SIG-M5 treated with dmso at 0.1 percent for 504 hours (cell line): ENCODE results near the gene SYT11.
"Not testable (repeated sequence)": the region's sequence is repeated elsewhere in the genome, so short reads cannot be mapped to it uniquely, and the experiment has no call there.

ENCODE experiments used
- DNase-seq: peaks from one replicate; lab custom pipeline; 2025; ENCODE audit not compliant: unreplicated experiment; lab: John Stamatoyannopoulos, UW

Gene SYT11, protein sequence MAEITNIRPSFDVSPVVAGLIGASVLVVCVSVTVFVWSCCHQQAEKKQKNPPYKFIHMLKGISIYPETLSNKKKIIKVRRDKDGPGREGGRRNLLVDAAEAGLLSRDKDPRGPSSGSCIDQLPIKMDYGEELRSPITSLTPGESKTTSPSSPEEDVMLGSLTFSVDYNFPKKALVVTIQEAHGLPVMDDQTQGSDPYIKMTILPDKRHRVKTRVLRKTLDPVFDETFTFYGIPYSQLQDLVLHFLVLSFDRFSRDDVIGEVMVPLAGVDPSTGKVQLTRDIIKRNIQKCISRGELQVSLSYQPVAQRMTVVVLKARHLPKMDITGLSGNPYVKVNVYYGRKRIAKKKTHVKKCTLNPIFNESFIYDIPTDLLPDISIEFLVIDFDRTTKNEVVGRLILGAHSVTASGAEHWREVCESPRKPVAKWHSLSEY

DNA sequence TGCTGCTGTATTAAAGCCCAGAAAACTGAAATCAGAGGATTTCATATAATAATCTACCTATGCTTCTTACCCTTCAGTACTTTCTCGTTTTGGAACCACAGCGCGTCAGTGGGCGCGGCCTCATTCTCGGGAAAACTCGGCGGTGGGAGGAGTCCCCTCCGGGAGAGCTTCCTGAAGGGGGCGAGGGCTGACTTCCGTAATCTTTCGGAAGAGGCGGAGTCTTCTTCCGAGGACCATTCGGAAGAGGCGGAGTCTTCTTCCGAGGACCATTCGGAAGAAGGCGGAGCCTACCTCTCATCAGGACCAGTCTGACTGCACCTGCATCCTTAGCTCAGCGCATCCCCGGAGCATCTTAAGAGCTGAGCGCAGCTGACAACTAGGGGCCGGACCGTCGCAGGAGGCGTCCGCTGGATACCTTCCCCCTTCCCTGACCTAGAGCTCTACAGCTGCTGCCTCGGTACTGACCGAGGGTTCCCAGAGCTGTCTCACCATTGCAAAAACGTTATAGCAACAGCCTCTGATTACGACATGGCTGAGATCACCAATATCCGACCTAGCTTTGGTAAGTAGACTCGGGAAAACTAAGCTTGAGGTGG is at the start of gene SYT11:
SYT11 (plus strand) TSS at position 334 of the 596 bp plus-strand sequence; CDS start at position 529, 195 bp downstream.
- DNase-seq: peak; percentile 98

DNA sequence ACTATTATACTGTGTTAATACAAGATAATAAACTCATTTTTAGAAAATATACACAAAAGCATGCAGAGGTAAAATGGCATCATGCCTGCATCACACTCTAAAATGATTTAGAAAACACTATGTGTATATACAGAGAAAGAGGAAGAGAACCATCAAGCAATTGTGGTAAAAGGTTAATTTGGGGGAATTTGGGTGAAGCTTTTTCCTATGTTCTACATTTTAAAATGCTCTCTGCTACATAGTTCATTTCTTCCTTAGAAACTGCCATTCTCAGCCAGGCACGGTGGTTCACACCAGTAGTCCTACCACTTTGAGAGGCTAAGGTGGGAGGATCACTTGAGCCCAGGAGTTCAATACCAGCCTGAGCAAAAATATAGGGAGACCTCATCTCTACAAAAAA is 46.5 kb upstream of the SYT11 start:
- DNase-seq: no peak

DNA sequence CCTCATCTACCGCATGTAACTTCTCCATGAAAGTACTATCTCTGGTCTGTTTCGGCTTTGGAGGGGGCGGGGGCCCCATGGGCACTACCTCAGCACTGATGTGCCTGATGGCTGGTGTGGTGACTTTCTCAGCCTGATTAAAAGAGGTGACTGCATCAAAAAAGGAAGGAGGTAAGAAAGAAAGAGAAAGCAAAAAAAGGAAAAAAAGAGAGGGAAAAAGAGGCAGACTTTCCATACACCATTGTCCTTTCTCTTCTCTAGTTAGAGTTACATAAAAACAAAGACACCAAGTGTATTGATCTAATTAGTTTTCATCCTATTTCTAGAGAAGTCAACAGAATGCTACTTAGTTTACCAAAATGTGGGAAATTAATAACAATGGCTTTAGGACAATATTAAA is 45.7 kb upstream of the SYT11 start:
- no peak for DNase-seq

DNA sequence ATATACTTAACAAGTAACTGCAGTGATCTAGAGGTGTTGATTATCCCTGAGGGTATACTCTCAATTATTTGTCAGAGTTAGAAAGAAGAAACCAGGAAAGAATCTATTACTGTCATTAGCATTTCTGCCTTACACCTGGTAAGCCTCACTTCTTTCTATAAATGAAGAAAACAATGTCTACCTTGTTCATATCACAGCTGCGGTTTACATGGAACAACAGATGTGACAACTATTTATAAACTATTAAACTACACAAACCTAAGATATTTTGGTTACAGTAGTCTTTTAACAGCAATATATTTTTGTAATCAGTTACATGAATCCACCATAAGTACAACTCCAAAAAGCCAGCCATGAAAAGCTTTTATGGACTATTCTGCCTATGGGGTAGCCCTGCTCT is 43.0 kb upstream of the SYT11 start:
- no peak for DNase-seq

DNA sequence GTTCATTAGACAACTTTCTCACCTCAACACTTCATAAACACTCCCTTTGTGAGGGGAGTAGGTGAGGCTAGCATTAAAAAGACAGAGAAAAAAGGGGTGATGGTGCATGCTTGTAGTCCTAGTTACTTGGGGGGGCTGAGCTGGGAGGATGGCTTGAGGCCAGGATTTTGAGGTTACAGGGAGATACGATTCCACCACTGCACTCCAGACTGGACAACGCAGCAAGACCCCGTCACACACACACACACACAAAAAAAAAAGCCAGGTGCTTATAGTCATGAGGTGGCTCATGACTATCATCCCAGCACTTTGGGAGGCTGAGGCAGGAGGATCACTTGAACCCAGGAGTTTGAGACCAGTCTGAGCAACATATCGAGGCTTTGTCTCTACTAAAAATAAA is 31.9 kb upstream of the SYT11 start:
- DNase-seq: no peak

DNA sequence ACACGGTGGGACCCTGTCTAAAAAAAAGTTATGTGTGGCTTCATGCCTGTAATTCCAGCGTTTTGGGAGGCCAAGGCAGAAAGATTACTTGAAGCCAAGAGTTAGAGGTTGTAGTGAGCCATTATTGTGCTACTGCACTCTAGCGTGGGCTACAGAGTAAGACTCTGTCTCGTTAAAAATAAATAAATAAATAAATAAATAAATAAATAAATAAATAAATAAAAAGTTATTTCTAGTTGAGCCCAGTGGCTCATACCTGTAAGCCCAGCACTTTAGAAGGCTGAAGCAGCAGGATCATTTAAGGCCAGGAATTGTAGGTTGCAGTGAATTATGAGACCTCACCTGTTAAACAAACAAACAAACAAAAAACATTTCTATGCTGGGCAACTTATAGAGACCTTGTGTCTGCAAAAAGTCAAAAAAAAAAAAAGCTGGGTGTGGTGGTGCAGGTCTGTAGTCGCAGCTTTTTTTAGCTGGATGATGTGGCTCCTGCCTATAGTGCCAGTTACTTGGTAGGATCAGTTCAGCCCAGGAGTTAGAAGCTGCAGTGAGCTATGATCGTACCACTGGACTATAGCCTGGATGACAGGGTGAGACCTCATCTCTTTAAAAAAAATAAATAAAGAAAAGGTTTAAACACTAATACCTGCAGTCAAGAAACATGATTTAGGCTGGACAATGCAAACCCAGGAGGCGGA is 27.9 kb upstream of the SYT11 start:
- no peak for DNase-seq

DNA sequence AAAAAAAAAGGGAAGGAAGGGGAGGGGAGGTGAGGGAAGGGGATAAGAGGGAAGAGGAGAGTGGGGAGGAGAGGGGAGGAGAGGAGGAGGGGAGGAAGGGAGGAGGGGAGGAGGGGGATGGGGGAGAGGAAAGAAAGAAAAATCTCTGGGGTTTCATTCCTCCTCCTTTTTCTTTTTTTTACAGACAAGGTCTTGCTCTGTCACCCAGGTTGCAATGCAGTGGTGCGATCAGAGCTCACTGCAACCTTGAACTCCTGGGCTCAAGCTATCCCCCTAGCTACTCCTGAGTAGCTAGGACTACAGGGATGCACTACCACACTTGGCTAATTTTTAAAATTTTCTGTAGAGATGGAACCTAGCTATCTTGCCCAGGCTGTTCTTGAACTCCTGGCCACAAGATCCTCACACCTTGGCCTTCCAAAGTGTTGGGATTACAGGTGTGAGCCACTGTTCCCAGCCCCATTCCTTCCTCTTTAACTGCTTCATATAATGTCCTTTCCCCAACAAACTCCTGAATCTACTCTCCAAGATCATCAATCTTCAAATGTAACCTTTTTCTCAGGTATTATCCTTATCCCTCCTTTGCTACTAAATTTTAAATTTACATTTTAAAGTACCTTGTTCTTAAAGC is 25.6 kb upstream of the SYT11 start:
- no peak for DNase-seq

DNA sequence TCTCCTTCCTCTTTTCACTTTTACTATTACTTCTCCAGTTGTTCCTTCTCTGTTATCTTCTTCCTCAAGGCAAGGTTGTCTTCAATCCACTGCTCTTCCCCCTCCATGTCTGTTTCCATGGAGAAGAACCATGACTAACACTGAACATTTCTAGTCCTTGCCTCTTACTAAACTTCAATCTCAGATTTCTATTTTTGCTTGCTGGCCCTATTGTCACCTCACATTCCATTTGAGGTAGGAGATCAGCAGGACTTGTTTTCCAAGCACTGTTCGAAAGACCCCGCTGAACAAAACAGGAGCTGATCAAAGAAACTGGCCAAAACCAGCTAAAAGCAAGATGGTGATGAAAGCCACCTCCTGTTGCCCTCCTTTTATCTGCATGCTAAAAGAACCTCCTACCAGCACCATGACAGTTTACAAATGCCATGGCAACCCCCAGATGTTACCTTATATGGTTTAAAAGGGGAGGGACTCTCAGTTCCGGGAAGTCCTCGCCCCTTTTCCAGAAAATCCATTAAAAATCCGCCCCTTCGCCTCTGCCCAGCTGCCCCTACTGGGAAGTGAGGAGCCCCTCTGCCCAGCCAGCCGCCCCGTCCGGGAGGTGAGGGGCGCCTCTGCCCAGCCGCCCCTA is 25.0 kb upstream of the SYT11 start:
- peak; percentile 36 for DNase-seq

DNA sequence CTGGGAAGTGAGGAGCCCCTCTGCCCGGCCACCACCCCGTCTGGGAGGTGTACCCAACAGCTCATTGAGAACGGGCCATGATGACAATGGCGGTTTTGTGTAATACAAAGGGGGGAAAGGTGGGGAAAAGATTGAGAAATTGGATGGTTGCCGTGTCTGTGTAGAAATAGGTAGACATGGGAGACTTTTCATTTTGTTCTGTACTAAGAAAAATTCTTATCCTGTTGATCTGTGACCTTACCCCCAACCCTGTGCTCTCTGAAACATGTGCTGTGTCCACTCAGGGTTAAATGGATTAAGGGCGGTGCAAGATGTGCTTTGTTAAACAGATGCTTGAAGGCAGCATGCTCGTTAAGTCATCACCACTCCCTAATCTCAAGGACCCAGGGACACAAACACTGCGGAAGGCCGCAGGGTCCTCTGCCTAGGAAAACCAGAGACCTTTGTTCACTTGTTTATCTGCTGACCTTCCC is 24.4 kb upstream of the SYT11 start:
- DNase-seq: not testable (repeated sequence)

DNA sequence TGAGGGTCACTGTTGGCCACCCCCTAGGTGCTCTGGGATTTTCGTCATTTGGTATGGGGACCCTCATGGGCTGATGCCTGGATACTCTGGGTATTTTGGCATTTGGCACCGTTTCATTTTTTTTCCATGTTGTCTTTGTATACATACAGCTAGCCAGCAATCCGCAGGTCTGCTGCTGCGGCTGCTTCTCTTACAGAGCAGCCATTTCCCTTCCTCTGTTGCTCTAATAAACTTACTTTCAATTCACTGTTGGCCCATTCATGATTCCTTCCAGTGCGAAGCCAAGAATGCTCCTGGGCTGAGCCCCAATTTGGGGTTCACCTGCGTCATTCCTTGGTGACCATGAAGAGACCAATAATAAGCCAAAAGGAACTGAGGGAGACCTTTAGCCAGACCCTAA is 23.8 kb upstream of the SYT11 start:
- no peak for DNase-seq

DNA sequence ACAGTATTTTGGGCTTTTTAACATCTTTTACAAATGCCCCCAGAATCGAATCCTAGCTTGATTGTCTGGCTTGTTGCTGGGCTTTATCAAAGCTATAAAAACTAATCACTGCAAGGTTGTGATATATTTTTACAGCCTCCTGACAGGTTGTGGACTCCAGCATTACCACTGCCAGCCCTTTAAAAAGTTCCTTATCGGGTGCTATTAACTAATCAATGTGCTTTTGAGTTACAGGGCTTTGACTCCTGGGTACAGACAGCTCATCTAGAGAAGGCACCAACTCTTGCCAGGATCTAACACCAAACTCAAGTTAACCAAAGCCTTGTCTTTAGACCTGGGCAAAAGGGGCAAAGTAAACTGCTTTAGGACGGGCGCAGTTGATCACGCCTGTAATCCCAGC is 19.0 kb upstream of the SYT11 start:
- no peak for DNase-seq

DNA sequence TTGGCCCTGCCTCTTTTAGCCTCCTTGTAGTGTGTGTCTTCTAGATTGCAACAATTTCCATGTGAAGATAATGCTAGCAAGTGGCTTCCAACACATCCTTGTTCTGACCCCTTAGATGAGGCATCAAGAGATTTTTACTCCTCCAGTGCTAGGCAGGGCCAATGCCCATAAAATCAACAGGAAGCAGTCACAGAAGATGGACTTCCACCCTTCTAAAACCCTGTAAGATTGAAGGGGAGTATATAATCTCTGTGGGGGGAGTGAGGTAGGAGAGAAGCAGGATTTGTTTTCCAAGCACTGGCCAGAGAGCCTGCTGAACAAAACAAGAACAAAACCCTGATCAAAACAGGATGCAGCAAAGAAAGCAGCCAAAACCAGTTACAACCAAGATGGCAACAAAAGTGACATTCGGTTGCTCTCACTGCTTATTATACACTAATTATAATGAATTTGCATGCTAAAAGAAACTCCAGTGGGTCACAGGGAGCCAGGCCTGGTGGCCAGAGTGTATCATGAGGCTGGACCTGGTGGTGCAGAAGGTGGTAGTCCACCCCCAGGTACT is 14.4 kb upstream of the SYT11 start:
- DNase-seq: no peak

DNA sequence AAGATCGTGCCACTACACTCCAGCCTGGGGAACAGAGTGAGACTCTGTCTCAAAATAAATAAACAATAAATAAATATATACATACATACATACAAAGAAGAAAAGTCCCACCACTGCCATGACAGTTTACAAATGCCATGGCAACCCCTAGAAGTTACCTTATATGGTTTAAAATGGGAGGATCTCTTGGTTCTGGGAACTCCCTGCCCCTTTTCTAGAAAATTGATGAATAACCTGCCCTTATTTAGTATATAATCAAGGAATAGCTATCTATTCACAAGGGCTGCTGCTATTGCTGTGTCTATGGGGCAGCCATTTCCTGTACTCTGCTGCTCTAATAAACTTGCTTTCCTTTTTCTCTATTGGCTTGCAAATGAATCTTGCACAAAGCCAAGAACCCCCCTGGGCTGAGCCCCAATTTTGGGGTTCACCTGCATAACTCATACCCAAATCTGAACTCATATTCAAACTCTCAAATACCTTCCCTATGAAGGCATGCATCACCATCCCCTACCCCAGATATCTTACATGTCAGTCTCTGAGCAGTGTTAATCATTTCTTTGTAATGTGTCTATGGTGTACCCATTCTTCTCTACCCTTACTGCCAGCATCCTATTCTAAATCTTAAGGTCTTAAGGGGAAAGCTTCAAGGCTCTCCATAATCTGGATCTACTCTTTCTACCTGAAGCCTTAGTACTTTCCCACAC is 11.4 kb upstream of the SYT11 start:
- no peak for DNase-seq

DNA sequence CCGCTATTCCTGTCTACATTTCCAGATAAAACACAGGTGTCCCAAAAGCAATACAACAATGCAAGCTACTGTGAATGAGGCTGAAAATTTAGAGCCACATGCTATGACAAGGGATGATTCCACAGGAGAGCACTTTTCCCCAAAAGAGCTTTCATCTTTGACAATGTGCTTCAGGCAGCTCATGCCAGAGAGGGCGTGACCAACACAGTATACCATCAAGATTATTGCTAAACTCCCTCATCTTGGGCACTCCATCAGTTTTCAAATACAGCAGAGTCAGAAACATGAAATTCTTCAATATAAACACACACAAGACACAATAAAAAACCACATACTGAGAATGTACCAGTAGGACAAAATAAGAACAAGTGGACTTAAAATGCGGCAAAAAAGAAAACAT is 9.0 kb upstream of the SYT11 start:
- DNase-seq: no peak

DNA sequence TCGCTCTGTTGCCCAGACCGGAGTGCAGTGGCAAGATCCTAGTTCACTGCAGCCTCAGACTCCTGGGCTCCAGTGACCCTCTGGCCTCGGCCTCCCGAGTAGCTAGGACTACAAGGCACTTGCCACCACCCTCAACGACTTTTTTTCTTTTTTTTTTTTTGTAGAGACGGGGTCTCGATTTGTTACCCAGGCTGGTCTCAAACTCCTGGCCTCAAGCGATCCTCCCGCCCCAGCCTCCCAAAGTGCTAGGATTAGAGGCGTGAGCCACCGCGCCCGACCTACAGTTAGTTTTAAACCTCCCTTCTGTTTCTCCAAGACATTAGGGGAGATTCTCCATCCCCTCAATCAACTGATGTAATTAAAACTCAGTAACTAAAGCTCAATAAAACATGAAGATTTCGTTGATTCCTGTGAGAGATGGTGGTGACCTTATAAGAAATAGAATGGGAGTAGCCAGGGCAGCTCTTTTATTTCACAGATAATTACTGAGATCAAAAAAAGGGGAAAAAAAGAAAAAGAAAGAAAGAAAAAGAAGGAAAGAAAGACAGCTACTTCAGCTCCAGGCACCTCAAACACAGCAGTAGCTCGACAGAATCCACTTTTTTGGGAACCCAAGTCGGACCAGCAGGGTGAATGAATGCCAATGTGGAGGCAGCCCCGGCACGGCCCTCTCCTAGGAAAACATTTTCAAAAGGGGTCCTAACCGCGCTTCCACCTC is 3.0 kb upstream of the SYT11 start:
- no peak for DNase-seq

DNA sequence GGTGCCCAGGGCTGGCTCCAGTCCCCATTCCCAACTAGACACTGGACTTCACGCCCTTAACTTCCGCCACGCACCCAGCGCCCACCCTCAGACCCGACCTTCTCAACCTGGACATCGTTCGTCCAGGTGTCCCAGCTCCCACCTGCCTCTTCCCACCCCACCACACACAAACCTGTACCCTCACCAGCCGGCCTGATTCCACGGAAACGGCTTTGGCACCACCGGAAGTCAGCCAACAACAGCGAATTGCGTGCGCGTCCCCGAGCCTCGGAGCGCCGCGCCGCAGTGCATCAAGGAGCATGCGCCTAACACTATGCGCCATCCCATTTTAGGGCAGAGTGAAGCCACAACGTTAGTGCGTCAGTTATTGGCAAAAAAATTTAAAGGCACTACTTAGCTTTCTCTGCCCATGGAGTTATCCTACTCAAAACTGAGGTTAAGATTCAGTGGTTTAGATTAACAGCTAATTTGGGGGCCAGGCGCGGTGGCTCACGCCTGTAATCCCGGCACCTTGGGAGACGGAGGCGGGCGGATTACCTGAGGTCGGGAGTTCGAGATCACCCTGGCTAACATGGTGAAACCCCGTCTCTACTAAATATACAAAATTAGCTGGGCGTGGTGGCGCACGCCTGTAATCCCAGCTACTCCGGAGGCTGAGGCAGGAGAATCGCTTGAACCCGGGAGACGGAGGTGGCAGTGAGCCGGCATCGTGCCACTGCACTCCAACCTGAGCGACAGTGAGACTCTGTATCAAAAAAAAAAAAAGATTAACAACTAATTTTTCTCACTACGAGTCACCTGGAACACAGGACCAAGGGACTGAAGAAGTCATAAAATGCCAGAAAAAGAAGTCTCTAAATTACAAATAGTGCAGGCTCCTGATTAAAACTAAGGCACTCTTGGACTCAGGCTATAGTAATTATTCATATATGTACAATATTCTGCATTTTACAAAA is 2.1 kb upstream of the SYT11 start, which contains the start of gene GON4L:
GON4L (minus strand) TSS at position 240 of the 956 bp plus-strand sequence. CDS start 3,434 bp downstream, outside the sequence.
- DNase-seq: peak; percentile 97

DNA sequence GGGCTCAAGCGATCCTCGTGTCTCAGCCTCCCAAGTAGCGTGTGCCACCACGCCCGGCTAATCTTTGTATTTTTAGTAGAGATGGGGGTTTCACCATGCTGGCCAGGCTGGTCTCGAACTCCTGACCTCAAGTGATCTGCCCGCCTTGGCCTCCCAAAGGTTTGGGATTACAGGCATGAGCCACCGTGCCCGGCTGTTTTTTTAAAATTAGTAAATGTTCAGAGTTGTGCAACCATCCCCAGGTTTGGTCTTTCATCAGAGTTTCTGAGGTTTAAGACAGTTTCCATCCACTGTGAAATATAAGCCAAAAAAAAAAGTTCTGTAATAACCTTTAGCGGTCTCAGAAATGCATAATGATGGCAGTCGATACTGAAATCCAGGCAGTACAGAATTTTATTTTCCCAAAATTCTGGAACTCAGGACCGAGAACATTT is 550 bp upstream of the SYT11 start:
- DNase-seq: peak; percentile 96
